ENCODE data around the gene SCAANT1.

Gene SCAANT1

GRCh38 chr3:63946753-63947152 lies 34.6 kb upstream of the SCAANT1 start:
- peaks cover 21% of the 10 kb centered on the region for H3K36me3 ChIP-seq (ENCODE audit: control insufficient read depth, low read length)

GRCh38 chr3:63945558-63946096 lies 33.4 kb upstream of the SCAANT1 start:
- no peaks in the 10 kb centered on the region for H3F3A ChIP-seq (ENCODE audit: control insufficient read depth, insufficient read depth)
- peaks cover 58% of the 10 kb centered on the region for H3K79me2 ChIP-seq (ENCODE audit: control insufficient read depth, low read length)
- no peaks in the 10 kb centered on the region for H3K9me3 ChIP-seq (ENCODE audit: control insufficient read depth, insufficient read depth, low read length)
- H3K4me2 ChIP-seq (ENCODE audit: low read length), result no peak overlapping the region
- no peaks in the 10 kb centered on the region for H3K27me3 ChIP-seq (ENCODE audit: control insufficient read depth, low read length)
- H4K20me1 ChIP-seq (ENCODE audit: control insufficient read depth, insufficient read depth, low read depth, low read length), result peaks cover 3% of the 10 kb centered on the region; the same call in 1 of the 2 replicates
- no peak overlapping the region for H3K27ac ChIP-seq (ENCODE audit: low read depth, low read length)
- no peaks in the 10 kb centered on the region for H3K9me2 ChIP-seq (replicated peaks; ENCODE audit: control insufficient read depth, low read length)
- H3K36me3 ChIP-seq (ENCODE audit: control insufficient read depth, low read length), result peaks cover 21% of the 10 kb centered on the region
- no peak for TF ChIP-seq EZH2phosphoT487 (IDR thresholded peaks at IDR 0.05; ENCODE audit: borderline replicate concordance, low read length)
- TF ChIP-seq, protein P1, sequence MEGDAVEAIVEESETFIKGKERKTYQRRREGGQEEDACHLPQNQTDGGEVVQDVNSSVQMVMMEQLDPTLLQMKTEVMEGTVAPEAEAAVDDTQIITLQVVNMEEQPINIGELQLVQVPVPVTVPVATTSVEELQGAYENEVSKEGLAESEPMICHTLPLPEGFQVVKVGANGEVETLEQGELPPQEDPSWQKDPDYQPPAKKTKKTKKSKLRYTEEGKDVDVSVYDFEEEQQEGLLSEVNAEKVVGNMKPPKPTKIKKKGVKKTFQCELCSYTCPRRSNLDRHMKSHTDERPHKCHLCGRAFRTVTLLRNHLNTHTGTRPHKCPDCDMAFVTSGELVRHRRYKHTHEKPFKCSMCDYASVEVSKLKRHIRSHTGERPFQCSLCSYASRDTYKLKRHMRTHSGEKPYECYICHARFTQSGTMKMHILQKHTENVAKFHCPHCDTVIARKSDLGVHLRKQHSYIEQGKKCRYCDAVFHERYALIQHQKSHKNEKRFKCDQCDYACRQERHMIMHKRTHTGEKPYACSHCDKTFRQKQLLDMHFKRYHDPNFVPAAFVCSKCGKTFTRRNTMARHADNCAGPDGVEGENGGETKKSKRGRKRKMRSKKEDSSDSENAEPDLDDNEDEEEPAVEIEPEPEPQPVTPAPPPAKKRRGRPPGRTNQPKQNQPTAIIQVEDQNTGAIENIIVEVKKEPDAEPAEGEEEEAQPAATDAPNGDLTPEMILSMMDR (IDR thresholded peaks at IDR 0.05; ENCODE audit: low read depth, low read length, poor library complexity, severe bottlenecking), result no peak
- no peaks in the 10 kb centered on the region for H3K4me1 ChIP-seq (ENCODE audit: control insufficient read depth, low read length)
- no peak overlapping the region for H3K4me3 ChIP-seq (ENCODE audit: low read length)

More at GRCh38 chr3:63946753-63947152, 34.6 kb upstream of the SCAANT1 start:
- H3K4me1 ChIP-seq (ENCODE audit: control insufficient read depth, low read length), result no peaks in the 10 kb centered on the region
- TF ChIP-seq, protein P1 (IDR thresholded peaks at IDR 0.05; ENCODE audit: low read depth, low read length, poor library complexity, severe bottlenecking), result no peak
- TF ChIP-seq EZH2phosphoT487 (IDR thresholded peaks at IDR 0.05; ENCODE audit: borderline replicate concordance, low read length), result no peak
- no peaks in the 10 kb centered on the region for H3F3A ChIP-seq (ENCODE audit: control insufficient read depth, insufficient read depth)
- H3K4me3 ChIP-seq (ENCODE audit: low read length), result no peak overlapping the region
- no peak overlapping the region for H3K27ac ChIP-seq (ENCODE audit: low read depth, low read length)
- H4K20me1 ChIP-seq (ENCODE audit: control insufficient read depth, insufficient read depth, low read depth, low read length), result peaks cover 3% of the 10 kb centered on the region; the same call in 1 of the 2 replicates
- no peak overlapping the region for H3K4me2 ChIP-seq (ENCODE audit: low read length)
- no peaks in the 10 kb centered on the region for H3K27me3 ChIP-seq (ENCODE audit: control insufficient read depth, low read length)
- H3K9me2 ChIP-seq (replicated peaks; ENCODE audit: control insufficient read depth, low read length), result no peaks in the 10 kb centered on the region
- H3K9me3 ChIP-seq (ENCODE audit: control insufficient read depth, insufficient read depth, low read length), result no peaks in the 10 kb centered on the region
- H3K79me2 ChIP-seq (ENCODE audit: control insufficient read depth, low read length), result peaks cover 46% of the 10 kb centered on the region

GRCh38 chr3:63943678-63944077 lies 31.5 kb upstream of the SCAANT1 start:
- Histone ChIP-seq H3K36me3 (ENCODE audit: control insufficient read depth, low read length) (peaks cover 21% of the 10 kb centered on the region), H3K79me2 (ENCODE audit: control insufficient read depth, low read length) (peaks cover 73% of the 10 kb centered on the region), H3K4me3 (ENCODE audit: low read length) (no peak overlapping the region), H3K9me2 (replicated peaks; ENCODE audit: control insufficient read depth, low read length) (no peaks in the 10 kb centered on the region), H3K27ac (ENCODE audit: low read depth, low read length) (no peak overlapping the region), H4K20me1 (ENCODE audit: control insufficient read depth, insufficient read depth, low read depth, low read length) (peaks cover 3% of the 10 kb centered on the region; the same call in 1 of the 2 replicates), H3K4me2 (ENCODE audit: low read length) (no peak overlapping the region), H3F3A (ENCODE audit: control insufficient read depth, insufficient read depth) (no peaks in the 10 kb centered on the region), H3K9me3 (ENCODE audit: control insufficient read depth, insufficient read depth, low read length) (no peaks in the 10 kb centered on the region), H3K4me1 (ENCODE audit: control insufficient read depth, low read length) (no peaks in the 10 kb centered on the region), H3K27me3 (ENCODE audit: control insufficient read depth, low read length) (no peaks in the 10 kb centered on the region)
- TF ChIP-seq EZH2phosphoT487 (IDR thresholded peaks at IDR 0.05; ENCODE audit: borderline replicate concordance, low read length), result no peak
- TF ChIP-seq, protein P1 (IDR thresholded peaks at IDR 0.05; ENCODE audit: low read depth, low read length, poor library complexity, severe bottlenecking), result no peak

Measured in DOHH2 (cell line).